ENCODE data around the gene SUPT3H.

The SUPT3H gene

GRCh38 chr6:44954281-44954680 is 423.5 kb downstream of the SUPT3H start:
- H3K36me3 ChIP-seq, result no peaks in the 10 kb centered on the region
- TF ChIP-seq CTCF (IDR thresholded peaks at IDR 0.05; ENCODE audit: low read depth, low read length), result no peak
- DNase-seq, result no peak
- no peaks in the 10 kb centered on the region for H3K9me3 ChIP-seq (ENCODE audit: severe bottlenecking)
- H3K27ac ChIP-seq, result no peak overlapping the region
- H3K27me3 ChIP-seq (ENCODE audit: insufficient read depth, low read depth, severe bottlenecking), result no peaks in the 10 kb centered on the region
- no peak overlapping the region for H3K4me3 ChIP-seq (ENCODE audit: low read depth, low read length)

- no peak for TF ChIP-seq CTCF (IDR thresholded peaks at IDR 0.05; ENCODE audit: low read depth, low read length)
- DNase-seq, result no peak
- H3K4me3 ChIP-seq (ENCODE audit: low read depth, low read length), result no peak overlapping the region
- peaks cover 4% of the 10 kb centered on the region for H3K9me3 ChIP-seq (ENCODE audit: severe bottlenecking)
- H3K36me3 ChIP-seq, result no peaks in the 10 kb centered on the region
- H3K27ac ChIP-seq, result no peak overlapping the region
- H3K27me3 ChIP-seq (ENCODE audit: insufficient read depth, low read depth, severe bottlenecking), result no peaks in the 10 kb centered on the region
Observed at GRCh38 chr6:44951253-44951747, 426.4 kb downstream of the SUPT3H start.

- TF ChIP-seq CTCF (IDR thresholded peaks at IDR 0.05; ENCODE audit: low read depth, low read length), result no peak
- no peaks in the 10 kb centered on the region for H3K36me3 ChIP-seq
- no peak overlapping the region for H3K4me3 ChIP-seq (ENCODE audit: low read depth, low read length)
- H3K27ac ChIP-seq, result no peak overlapping the region
- peaks cover 11% of the 10 kb centered on the region for H3K9me3 ChIP-seq (ENCODE audit: severe bottlenecking)
- H3K27me3 ChIP-seq (ENCODE audit: insufficient read depth, low read depth, severe bottlenecking), result no peaks in the 10 kb centered on the region
- no peak for DNase-seq
Observed at GRCh38 chr6:44949596-44950201, 428.0 kb downstream of the SUPT3H start.

GRCh38 chr6:44943541-44943940 is 434.2 kb downstream of the SUPT3H start:
- no peak overlapping the region for H3K4me3 ChIP-seq (ENCODE audit: low read depth, low read length)
- no peak for TF ChIP-seq CTCF (IDR thresholded peaks at IDR 0.05; ENCODE audit: low read depth, low read length)
- H3K27ac ChIP-seq, result no peak overlapping the region
- DNase-seq, result no peak
- no peaks in the 10 kb centered on the region for H3K27me3 ChIP-seq (ENCODE audit: insufficient read depth, low read depth, severe bottlenecking)
- H3K9me3 ChIP-seq (ENCODE audit: severe bottlenecking), result peaks cover 10% of the 10 kb centered on the region
- no peaks in the 10 kb centered on the region for H3K36me3 ChIP-seq

GRCh38 chr6:44942798-44943197 is 434.9 kb downstream of the SUPT3H start:
- no peaks in the 10 kb centered on the region for H3K27me3 ChIP-seq (ENCODE audit: insufficient read depth, low read depth, severe bottlenecking)
- H3K9me3 ChIP-seq (ENCODE audit: severe bottlenecking), result peaks cover 10% of the 10 kb centered on the region
- no peak overlapping the region for H3K4me3 ChIP-seq (ENCODE audit: low read depth, low read length)
- DNase-seq, result no peak
- no peak for TF ChIP-seq CTCF (IDR thresholded peaks at IDR 0.05; ENCODE audit: low read depth, low read length)
- no peaks in the 10 kb centered on the region for H3K36me3 ChIP-seq
- no peak overlapping the region for H3K27ac ChIP-seq

GRCh38 chr6:44942201-44942600 is 435.5 kb downstream of the SUPT3H start:
- H3K36me3 ChIP-seq, result no peaks in the 10 kb centered on the region
- no peak overlapping the region for H3K4me3 ChIP-seq (ENCODE audit: low read depth, low read length)
- H3K27me3 ChIP-seq (ENCODE audit: insufficient read depth, low read depth, severe bottlenecking), result no peaks in the 10 kb centered on the region
- peaks cover 10% of the 10 kb centered on the region for H3K9me3 ChIP-seq (ENCODE audit: severe bottlenecking)
- no peak for DNase-seq
- TF ChIP-seq CTCF (IDR thresholded peaks at IDR 0.05; ENCODE audit: low read depth, low read length), result no peak
- no peak overlapping the region for H3K27ac ChIP-seq

All from WERI-Rb-1 (cell line).